Lower lobe of right lung (tissue), 2 donors: ENCODE results near the gene BZW2. TPM values are rescaled to one million over a fixed set of nuclear protein-coding genes. Genes with fewer than 3 reads are reported as not detected.

Experiments used
- ATAC-seq, 2 donors: fragments of 200-7000 bp; cut with Tn5 transposase; one replicate each; pipeline ENCODE4 v1.9.1; 2020 to 2022; ENCODE audit warnings: mild to moderate bottlenecking in 2 of 2, moderate library complexity in 2 of 2
- DNase-seq: peaks from one replicate; pipeline ENCODE4 v3.0.0-alpha.2; 2020
- H3K27ac ChIP-seq: fragments of 200-600 bp; one replicate; pipeline ENCODE4 v1.8.0; 2022
- H3K27me3 ChIP-seq: fragments of 200-600 bp; one replicate; pipeline ENCODE4 v1.8.0; 2022; ENCODE audit warnings: low read depth
- H3K36me3 ChIP-seq: fragments of 200-600 bp; one replicate; pipeline ENCODE4 v1.8.0; 2022; ENCODE audit warnings: mild to moderate bottlenecking
- H3K4me1 ChIP-seq: fragments of 200-600 bp; one replicate; pipeline ENCODE4 v1.8.0; 2022
- H3K4me3 ChIP-seq: fragments of 200-600 bp; one replicate; pipeline ENCODE4 v1.8.0; 2022; ENCODE audit warnings: mild to moderate bottlenecking
- H3K9me3 ChIP-seq: fragments of 200-600 bp; one replicate; pipeline ENCODE4 v1.8.0; 2022
- intact Hi-C: fragments of 100-400 bp; cut with DNase I; formaldehyde crosslinking; loops from one replicate; pipeline ENCODE4 v1.11.0; 2022
- total RNA-seq: library from RNA; stranded (reverse); fragmentation: NEBNext Ultra II Directional; extraction: Animal tissue kit (Norgen Biotek cat#: 25700); gene quantifications from one replicate; pipeline ENCODE4 v1.2.1, GENCODE V29; 2021
- TF ChIP-seq, protein P1 (sequence below): fragments of 200-600 bp; IDR thresholded peaks from one replicate; pipeline ENCODE4 v1.8.0; 2022; ENCODE audit warnings: antibody characterized with exemption, mild to moderate bottlenecking
- donor health status: DM: no; HTN: yes; CAD: no; lungs with severe emphysema.

BZW2 gene
- total RNA-seq, 1 donor from 2014 or later: 24.6 TPM

DNA sequence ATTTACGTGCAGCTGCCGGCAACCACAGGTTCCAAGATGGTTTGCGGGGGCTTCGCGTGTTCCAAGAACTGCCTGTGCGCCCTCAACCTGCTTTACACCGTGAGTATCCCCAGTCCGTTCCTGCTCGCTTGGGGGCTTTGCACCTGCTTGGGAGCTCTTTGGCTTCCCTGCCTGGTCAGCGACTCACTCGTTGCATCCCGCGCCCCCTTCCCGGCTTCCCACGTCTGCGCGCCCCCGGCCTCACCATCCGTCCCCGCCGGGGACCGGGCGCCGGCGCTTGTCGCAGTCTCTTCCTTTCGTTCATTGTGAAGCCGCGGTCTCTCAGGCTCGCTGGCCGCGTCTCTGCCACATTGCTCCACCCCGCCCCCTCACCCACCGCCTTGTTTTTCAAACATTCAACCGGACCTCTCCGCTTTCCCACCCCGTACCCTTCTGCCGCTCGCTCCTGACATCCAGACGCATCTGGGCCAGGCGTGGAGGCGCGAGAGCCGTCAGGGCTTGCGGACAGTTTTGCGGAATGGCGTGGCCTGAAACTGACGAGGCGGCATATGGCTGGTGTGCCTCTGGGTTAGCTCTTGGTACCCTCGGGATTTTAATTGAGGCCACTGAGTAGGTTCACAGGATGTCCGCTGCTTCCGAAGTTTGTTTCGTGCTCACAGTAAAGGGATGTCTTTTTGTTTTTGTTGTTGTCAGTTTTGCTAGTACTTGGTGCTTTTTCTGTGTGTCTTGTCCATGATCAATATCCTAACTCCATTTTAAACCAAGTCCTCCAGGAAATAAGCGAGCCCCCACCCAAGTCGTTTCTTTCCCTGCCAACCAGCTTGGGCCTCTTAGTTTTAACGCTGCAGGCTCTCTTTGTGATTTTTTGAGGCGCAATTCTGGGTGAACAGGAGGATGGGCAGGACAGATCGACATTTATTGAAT, 108.2 kb downstream of the BZW2 start:
- TF ChIP-seq, protein P1, sequence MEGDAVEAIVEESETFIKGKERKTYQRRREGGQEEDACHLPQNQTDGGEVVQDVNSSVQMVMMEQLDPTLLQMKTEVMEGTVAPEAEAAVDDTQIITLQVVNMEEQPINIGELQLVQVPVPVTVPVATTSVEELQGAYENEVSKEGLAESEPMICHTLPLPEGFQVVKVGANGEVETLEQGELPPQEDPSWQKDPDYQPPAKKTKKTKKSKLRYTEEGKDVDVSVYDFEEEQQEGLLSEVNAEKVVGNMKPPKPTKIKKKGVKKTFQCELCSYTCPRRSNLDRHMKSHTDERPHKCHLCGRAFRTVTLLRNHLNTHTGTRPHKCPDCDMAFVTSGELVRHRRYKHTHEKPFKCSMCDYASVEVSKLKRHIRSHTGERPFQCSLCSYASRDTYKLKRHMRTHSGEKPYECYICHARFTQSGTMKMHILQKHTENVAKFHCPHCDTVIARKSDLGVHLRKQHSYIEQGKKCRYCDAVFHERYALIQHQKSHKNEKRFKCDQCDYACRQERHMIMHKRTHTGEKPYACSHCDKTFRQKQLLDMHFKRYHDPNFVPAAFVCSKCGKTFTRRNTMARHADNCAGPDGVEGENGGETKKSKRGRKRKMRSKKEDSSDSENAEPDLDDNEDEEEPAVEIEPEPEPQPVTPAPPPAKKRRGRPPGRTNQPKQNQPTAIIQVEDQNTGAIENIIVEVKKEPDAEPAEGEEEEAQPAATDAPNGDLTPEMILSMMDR: no peak
- Histone ChIP-seq H3K36me3 (no peaks in the 10 kb centered on the region), H3K27me3 (no peaks in the 10 kb centered on the region), H3K9me3 (no peaks in the 10 kb centered on the region), H3K4me1 (no peaks in the 10 kb centered on the region), H3K4me3 (peak overlapping the region; percentile 75), H3K27ac (peak overlapping the region; percentile 65)
- peak; percentile 54 to 65 for ATAC-seq
- intact Hi-C loops: no loop called here
- peak; percentile 62 for DNase-seq

DNA sequence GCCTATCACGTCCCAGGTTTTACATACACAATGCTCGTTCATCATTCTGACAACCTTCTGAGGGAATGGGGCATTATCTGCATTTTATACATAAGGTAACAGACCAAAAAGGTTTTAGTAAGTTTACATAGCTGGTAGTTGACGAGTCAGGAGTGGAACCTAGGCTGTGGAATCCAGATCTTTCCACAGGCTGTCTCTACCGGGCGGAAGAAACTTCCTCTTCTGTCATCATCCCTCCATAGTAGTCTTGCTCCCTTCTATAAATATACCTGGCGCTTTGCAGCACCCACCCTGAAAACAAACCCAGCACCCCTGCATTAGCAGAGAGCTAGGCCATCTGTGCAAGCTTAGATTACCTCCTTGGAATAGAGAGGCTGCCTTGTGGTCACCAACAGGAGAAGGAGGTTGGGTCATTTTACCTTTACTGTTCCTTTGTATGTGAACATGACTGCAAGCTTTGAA, 108.9 kb downstream of the BZW2 start:
- H3K4me3 ChIP-seq: peak overlapping the region; percentile 75
- TF ChIP-seq, protein P1: no peak
- DNase-seq: no peak
- no peaks in the 10 kb centered on the region for H3K9me3 ChIP-seq
- H3K4me1 ChIP-seq: no peaks in the 10 kb centered on the region
- no peaks in the 10 kb centered on the region for H3K27me3 ChIP-seq
- intact Hi-C loops: no loop called here
- ATAC-seq: no peak
- H3K27ac ChIP-seq: peak overlapping the region; percentile 65
- no peaks in the 10 kb centered on the region for H3K36me3 ChIP-seq

DNA sequence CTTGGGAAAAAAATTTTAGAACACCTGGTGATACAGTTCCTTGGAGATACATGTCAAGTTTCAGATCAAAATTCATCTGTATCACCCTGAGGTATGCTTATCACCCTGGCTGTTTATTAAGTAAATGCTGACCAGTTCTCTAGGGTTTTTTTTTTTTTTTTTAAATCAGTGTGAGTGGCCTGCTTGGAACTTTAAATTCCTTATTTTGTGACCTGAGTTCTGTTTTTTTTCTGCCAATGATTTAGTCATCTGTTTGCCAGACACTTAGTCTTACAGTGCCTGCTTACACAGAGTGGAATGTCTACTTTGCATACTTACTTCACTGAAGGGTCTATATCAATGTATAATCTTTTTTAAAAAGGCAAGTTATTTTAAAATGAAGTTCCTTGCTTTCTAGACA, 109.4 kb downstream of the BZW2 start:
- no peaks in the 10 kb centered on the region for H3K27me3 ChIP-seq
- intact Hi-C loops: no loop called here
- peak overlapping the region; percentile 75 for H3K4me3 ChIP-seq
- H3K27ac ChIP-seq: peak overlapping the region; percentile 65
- DNase-seq (no peak), ATAC-seq (peak; percentile 57 to 75)
- no peaks in the 10 kb centered on the region for H3K4me1 ChIP-seq
- no peaks in the 10 kb centered on the region for H3K36me3 ChIP-seq
- H3K9me3 ChIP-seq: no peaks in the 10 kb centered on the region
- TF ChIP-seq, protein P1: no peak

Other genes starting within 250 kb of the BZW2 start
- 3.0 TPM for gene CRPPA, start 224.6 kb upstream of the BZW2 start, total RNA-seq
- 8.7 TPM for gene SOSTDC1, start 180.4 kb upstream of the BZW2 start, total RNA-seq
- gene LRRC72, start 119.4 kb upstream of the BZW2 start, total RNA-seq: not detected
- gene ANKMY2, start 427 bp upstream of the BZW2 start, total RNA-seq: 13.9 TPM
- 120 TPM for gene TSPAN13, start 107.6 kb downstream of the BZW2 start, total RNA-seq
- 93.0 TPM for gene AGR2, start 158.8 kb downstream of the BZW2 start, total RNA-seq
- gene AGR3, start 235.8 kb downstream of the BZW2 start, total RNA-seq: 105 TPM